ENCODE measurements around the gene ITPR2.

DNA sequence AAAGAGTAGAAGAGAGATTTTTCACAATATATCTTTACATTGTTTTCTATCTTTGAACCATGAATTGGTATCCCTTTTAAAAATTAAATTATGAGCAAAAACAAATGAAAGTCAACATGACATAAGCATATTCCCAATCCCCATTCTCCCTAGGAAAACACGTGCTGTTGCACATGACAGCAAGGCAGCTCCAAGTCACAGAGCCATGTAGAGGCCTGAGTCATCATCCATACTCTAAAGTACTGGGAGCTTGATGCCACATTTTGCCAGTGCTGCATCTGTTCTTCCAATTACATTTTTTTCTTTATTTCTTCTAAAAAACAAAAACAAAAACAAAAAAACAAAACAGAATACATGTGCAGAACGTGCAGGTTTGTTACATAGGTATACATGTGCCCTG, 115.2 kb downstream of the ITPR2 start:
- TF ChIP-seq POLR2AphosphoS5 (IDR thresholded peaks at IDR 0.05; ENCODE audit: low read depth, low read length) (no peak), SIN3A (IDR thresholded peaks at IDR 0.05; ENCODE audit: borderline replicate concordance, insufficient read depth, low read length) (no peak), FOXP2 (optimal IDR thresholded peaks at IDR 0.05; ENCODE audit: borderline replicate concordance, extremely low read depth, extremely low read length, insufficient read depth) (no peak), TAF1 (IDR thresholded peaks at IDR 0.05; ENCODE audit: borderline replicate concordance, insufficient read depth, low read length) (no peak)
- TF ChIP-seq, protein P1, sequence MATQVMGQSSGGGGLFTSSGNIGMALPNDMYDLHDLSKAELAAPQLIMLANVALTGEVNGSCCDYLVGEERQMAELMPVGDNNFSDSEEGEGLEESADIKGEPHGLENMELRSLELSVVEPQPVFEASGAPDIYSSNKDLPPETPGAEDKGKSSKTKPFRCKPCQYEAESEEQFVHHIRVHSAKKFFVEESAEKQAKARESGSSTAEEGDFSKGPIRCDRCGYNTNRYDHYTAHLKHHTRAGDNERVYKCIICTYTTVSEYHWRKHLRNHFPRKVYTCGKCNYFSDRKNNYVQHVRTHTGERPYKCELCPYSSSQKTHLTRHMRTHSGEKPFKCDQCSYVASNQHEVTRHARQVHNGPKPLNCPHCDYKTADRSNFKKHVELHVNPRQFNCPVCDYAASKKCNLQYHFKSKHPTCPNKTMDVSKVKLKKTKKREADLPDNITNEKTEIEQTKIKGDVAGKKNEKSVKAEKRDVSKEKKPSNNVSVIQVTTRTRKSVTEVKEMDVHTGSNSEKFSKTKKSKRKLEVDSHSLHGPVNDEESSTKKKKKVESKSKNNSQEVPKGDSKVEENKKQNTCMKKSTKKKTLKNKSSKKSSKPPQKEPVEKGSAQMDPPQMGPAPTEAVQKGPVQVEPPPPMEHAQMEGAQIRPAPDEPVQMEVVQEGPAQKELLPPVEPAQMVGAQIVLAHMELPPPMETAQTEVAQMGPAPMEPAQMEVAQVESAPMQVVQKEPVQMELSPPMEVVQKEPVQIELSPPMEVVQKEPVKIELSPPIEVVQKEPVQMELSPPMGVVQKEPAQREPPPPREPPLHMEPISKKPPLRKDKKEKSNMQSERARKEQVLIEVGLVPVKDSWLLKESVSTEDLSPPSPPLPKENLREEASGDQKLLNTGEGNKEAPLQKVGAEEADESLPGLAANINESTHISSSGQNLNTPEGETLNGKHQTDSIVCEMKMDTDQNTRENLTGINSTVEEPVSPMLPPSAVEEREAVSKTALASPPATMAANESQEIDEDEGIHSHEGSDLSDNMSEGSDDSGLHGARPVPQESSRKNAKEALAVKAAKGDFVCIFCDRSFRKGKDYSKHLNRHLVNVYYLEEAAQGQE (IDR thresholded peaks at IDR 0.05; ENCODE audit: insufficient read depth in 1 of 2, low read depth in 2 of 2, low read length in 2 of 2) = no peak

Data from PFSK-1 (cell line).